NB4 (cell line): ENCODE measurements around the gene CTBP2.

Experiments
- DNase-seq: peaks from one replicate; pipeline ENCODE4 v3.0.0; 2010; ENCODE audit warnings: low read depth
- H3K4me3 ChIP-seq: one replicate; pipeline ENCODE4 v1.5.1; 2011; ENCODE audit warnings: mild to moderate bottlenecking, low read depth, low read length, moderate library complexity
- MYC ChIP-seq: IDR thresholded peaks from 2 replicates; pipeline ENCODE4 v1.6.1; 2011; ENCODE audit warnings: low read depth, low read length
- POLR2A ChIP-seq: IDR thresholded peaks from 2 replicates; pipeline ENCODE4 v1.6.1; 2011; ENCODE audit warnings: mild to moderate bottlenecking; ENCODE audit not compliant: insufficient read length; ENCODE audit errors: extremely low read depth
- TF ChIP-seq, protein P1 (sequence below): IDR thresholded peaks from 2 replicates; pipeline ENCODE4 v1.6.1; 2011; ENCODE audit warnings: low read depth, low read length
- TF ChIP-seq, protein P2 (sequence below): IDR thresholded peaks from one replicate; pipeline ENCODE4 v1.5.1; 2012; ENCODE audit warnings: low read depth, low read length

CTBP2 gene

DNA sequence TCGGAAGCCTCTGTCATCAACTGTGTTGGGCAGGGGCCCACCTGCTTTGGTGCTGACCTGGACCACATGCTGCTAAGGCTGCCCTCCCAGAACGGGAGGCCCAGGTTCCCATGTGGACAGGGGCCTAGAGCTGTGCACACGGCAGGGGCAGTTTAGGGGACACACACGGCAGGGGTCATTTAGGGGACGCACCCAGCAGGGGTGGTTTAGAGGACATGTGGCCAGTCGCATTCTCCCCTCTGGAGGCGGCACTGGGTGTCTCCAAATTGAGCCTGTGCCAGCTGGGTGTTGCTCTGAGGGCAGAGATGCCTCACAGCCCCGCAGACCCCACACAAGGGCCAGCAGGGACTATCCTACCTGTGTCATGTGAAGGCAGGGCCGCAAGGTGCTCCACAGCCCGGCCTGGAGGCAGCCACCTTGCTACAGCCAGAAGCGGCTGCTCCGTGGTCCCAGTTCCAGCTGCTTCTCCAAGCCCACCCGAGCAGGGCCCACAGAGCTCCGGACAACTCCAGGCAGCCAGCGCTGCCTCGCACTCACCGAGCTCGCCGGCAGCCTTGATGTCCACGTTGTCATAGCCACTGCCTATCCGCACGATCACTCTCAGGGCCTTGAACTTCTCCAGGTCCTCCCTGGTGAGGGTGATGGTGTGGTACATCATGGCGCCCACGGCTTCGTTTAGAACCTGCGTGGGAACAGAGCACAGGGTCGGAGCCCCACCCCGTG is 157.8 kb downstream of the CTBP2 start:
- DNase-seq: no peak
- no peak overlapping the region for H3K4me3 ChIP-seq
- TF ChIP-seq, protein P1, sequence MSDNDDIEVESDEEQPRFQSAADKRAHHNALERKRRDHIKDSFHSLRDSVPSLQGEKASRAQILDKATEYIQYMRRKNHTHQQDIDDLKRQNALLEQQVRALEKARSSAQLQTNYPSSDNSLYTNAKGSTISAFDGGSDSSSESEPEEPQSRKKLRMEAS: no peak

DNA sequence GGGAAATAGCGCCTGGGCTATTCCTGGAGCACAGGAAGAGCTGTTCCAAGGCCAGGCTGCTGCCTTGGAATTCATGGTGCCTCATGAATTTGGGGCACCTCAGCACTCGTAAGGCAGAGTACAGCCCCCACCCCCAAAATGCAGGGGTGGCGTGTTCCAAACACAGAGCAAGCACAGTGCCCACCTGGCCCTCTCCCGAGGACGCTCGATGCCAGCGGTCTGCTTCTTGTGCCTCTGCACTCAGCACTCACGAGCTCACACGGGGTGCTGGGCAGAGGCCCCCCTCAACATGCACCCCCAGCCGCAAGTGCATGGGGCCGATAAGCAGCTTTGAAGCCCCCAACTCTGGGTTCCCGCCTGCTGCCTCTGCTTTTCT is 158.3 kb downstream of the CTBP2 start:
- TF ChIP-seq, protein P1: no peak
- TF ChIP-seq MYC (no peak), POLR2A (no peak)
- TF ChIP-seq, protein P2, sequence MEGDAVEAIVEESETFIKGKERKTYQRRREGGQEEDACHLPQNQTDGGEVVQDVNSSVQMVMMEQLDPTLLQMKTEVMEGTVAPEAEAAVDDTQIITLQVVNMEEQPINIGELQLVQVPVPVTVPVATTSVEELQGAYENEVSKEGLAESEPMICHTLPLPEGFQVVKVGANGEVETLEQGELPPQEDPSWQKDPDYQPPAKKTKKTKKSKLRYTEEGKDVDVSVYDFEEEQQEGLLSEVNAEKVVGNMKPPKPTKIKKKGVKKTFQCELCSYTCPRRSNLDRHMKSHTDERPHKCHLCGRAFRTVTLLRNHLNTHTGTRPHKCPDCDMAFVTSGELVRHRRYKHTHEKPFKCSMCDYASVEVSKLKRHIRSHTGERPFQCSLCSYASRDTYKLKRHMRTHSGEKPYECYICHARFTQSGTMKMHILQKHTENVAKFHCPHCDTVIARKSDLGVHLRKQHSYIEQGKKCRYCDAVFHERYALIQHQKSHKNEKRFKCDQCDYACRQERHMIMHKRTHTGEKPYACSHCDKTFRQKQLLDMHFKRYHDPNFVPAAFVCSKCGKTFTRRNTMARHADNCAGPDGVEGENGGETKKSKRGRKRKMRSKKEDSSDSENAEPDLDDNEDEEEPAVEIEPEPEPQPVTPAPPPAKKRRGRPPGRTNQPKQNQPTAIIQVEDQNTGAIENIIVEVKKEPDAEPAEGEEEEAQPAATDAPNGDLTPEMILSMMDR: no peak
- no peak overlapping the region for H3K4me3 ChIP-seq
- no peak for DNase-seq

DNA sequence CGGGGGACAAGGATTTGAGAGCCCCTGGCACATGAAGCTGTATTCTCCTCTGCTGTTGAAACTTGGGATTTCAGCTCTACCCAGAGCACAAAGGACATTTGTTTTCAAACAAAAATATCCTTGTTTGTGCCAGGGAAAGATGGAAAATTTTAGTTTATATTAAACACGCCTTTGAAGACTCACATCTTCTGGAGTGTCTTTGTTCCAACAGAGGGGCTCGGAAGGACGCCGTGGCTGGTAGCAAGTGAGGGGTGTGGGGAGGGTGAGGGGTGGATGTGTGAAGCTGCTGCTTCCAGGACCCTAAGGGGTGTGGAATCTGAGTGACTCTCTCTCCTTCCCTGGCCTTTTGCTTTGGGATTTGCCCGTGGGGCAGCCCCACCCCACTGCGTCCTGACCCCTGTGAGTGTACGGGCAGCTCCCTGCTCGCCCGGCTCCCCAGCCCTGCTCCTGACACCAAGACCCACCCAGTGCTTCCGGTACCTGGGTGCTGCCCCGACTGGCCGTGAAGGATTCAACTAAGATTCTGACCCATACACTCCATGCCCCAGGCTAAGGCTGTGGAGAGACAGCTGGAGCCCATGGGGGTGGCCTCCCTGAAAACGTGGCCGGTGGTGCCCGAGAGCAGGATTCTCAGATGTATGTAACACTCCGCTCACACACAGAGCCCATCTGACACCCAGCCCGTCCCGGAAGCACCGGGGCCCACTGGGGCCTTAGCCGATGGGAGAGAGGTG is 158.9 kb downstream of the CTBP2 start:
- DNase-seq: no peak
- TF ChIP-seq, protein P1: no peak
- TF ChIP-seq, protein P2: no peak
- TF ChIP-seq MYC (no peak), POLR2A (no peak)
- no peak overlapping the region for H3K4me3 ChIP-seq

DNA sequence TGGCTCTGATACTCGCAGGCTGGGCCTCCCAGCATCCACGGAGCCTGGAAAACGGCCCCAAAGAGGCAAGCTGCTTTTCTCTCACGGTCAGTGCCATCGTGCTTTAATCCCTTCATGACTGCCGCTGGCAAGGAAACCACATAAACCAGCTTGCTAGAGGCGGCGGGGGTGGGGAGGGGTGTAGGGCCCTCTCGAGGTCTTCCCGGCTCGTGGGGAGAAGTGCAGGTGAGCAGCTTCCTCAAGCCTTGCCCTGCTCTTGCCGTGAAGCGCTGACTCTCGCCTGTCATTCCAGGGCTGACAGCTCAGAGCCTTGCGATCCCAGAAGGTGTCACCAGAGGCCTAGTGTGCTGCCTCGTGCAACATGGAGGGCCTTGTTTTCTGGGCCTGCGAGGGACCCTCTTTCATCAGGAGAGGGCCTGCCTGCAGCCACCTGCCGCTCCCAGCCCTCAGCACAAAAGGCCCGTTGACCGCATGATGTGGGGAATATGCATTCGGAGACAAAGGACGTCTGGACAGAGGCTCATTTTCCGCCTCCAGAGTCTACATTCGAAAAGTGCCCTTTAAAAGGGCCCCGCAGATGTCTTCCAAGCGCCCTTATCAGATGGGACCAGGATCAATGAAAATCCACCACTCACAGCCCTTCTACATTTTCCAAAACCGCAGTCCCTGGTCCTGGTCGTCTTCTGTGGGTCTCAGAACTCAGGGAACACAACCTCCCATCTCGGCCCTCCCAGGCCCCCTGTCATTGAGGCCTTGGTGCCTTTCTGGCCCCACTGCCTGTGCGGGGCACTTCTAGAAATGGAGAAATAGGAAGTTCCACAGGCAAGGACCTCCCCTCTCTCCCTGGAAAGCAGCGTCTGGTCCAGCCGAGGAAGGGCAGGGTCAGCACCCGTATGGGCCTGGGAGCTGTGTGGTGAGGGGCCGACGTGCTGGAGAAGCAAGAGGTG is 159.7 kb downstream of the CTBP2 start:
- TF ChIP-seq, protein P1: no peak
- TF ChIP-seq POLR2A (no peak), MYC (no peak)
- TF ChIP-seq, protein P2: no peak
- no peak overlapping the region for H3K4me3 ChIP-seq
- DNase-seq: no peak

DNA sequence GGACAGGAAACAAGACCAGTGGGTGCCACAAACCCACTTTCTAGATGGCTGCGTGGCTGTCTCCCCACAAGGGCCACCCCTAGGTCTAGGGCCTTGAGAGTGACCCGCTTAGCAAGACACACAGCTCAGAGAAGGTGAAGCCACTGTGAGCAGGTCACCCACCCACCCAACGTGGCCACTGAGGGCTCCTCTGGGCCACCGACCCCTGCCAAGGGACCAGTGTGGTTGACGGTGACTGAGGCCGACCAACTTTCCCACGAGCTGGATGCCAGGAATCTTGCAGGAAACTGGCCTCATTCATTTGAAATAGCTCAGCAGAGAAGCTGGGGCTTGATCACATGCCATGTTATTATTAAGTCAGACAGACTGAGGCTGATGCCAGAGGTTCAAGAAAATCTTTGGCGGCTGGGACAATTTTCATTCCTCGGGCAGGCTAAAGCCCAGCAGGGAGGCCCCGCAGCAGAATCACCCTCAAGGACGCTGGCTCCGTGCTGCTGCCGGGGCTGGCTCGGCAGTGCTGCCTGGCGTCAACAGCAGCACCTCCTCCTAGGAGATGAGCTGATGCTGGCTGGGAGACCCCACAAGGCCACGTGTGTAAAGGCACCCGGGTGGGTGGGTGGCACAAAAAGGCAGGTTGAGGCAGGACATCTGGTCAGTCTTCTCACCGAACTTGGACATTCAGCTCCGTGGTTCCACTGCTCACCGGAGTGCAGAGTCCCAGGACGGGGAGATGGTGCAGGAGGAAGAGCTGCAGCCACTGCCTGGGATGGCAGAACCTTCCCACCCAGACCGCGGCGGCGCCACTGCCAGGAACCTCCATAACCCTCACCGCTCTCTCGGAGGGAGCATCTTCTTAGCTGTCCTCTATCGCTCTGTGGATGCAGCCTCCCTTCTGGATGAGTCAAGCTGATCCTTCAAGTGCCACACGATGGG is 160.7 kb downstream of the CTBP2 start:
- TF ChIP-seq MYC (no peak), POLR2A (no peak)
- TF ChIP-seq, protein P2: no peak
- TF ChIP-seq, protein P1: no peak
- no peak overlapping the region for H3K4me3 ChIP-seq
- no peak for DNase-seq
